ENCODE data around the gene KRT6C.
"Not testable (repeated sequence)": the region's sequence is repeated elsewhere in the genome, so short reads cannot be mapped to it uniquely, and the experiment has no call there.

The KRT6C gene

GRCh38 chr12:52473768-52474167 lies at the start of gene KRT6C:
KRT6C (minus strand) TSS chr12:52473805; CDS start chr12:52473737, 68 bp downstream.
- DNase-seq: no peak

- no peak for DNase-seq
These were observed 48.9 kb upstream of the KRT6C start for GRCh38 chr12:52522346-52523011.

- no peak for DNase-seq
These were observed 48.1 kb upstream of the KRT6C start for GRCh38 chr12:52521568-52522266.

- no peak for DNase-seq
These were observed 47.6 kb upstream of the KRT6C start for GRCh38 chr12:52521175-52521567.

- no peak for DNase-seq
These were observed 46.4 kb upstream of the KRT6C start, which contains the start of gene KRT5 for GRCh38 chr12:52519826-52520662. KRT5 (minus strand) TSS chr12:52520394; CDS start chr12:52520296, 98 bp downstream.

- DNase-seq: no peak
These were observed 45.7 kb upstream of the KRT6C start for GRCh38 chr12:52519387-52519703.

GRCh38 chr12:52518574-52519386 lies 45.2 kb upstream of the KRT6C start:
- no peak for DNase-seq

GRCh38 chr12:52517888-52518287 lies 44.3 kb upstream of the KRT6C start:
- DNase-seq: no peak

GRCh38 chr12:52517005-52517835 lies 43.6 kb upstream of the KRT6C start:
- no peak for DNase-seq

GRCh38 chr12:52515927-52516831 lies 42.6 kb upstream of the KRT6C start:
- DNase-seq: no peak

- DNase-seq: no peak
These were observed 41.7 kb upstream of the KRT6C start for GRCh38 chr12:52515319-52515646.

GRCh38 chr12:52514471-52515318 lies 41.1 kb upstream of the KRT6C start:
- no peak for DNase-seq

- DNase-seq: no peak
These were observed 40.1 kb upstream of the KRT6C start for GRCh38 chr12:52513736-52514135.

GRCh38 chr12:52508211-52508610 lies 34.6 kb upstream of the KRT6C start:
- no peak for DNase-seq

- no peak for DNase-seq
These were observed 33.5 kb upstream of the KRT6C start for GRCh38 chr12:52506858-52507715.

- DNase-seq: no peak
These were observed 29.3 kb upstream of the KRT6C start for GRCh38 chr12:52502877-52503276.

- DNase-seq: no peak
These were observed 27.9 kb upstream of the KRT6C start for GRCh38 chr12:52501490-52501889.

GRCh38 chr12:52500574-52500973 lies 27.0 kb upstream of the KRT6C start:
- not testable (repeated sequence) for DNase-seq
